Subcutaneous adipose tissue (tissue), 4 donors: ENCODE measurements around the gene TTC8. TPM values are rescaled to one million over a fixed set of nuclear protein-coding genes. Genes with fewer than 3 reads are reported as not detected.

Experiments
- CTCF ChIP-seq: fragments of 450-650 bp; IDR thresholded peaks from one replicate; pipeline ENCODE4 v1.5.1; 2016; ENCODE audit warnings: low read depth, mild to moderate bottlenecking, control low read depth, antibody characterized with exemption, moderate library complexity
- total RNA-seq, 4 donors: library from RNA; depleted of rRNA; stranded (reverse); fragments of >200 nt; gene quantifications; one replicate each; pipeline ENCODE4 v1.1.0, GENCODE V29; 2016

TTC8 gene
- total RNA-seq, 4 donors from 2014 or later = 17.4 to 38.9 (median 22.8) TPM

GRCh38 chr14:88851587-88851986 is 27.1 kb downstream of the TTC8 start:
- TF ChIP-seq CTCF = no peak

GRCh38 chr14:88852632-88853031 is 28.2 kb downstream of the TTC8 start:
- TF ChIP-seq CTCF = no peak

- no peak for TF ChIP-seq CTCF
These were observed 28.7 kb downstream of the TTC8 start for GRCh38 chr14:88853129-88853528.

GRCh38 chr14:88856786-88857366 is 32.4 kb downstream of the TTC8 start:
- no peak for TF ChIP-seq CTCF

GRCh38 chr14:88863167-88863566 is 38.7 kb downstream of the TTC8 start:
- TF ChIP-seq CTCF = no peak

- no peak for TF ChIP-seq CTCF
These were observed 39.7 kb downstream of the TTC8 start for GRCh38 chr14:88864198-88864597.

GRCh38 chr14:88866305-88866704 is 41.9 kb downstream of the TTC8 start:
- TF ChIP-seq CTCF = no peak
